ENCODE measurements around the gene NUDT16L1.

The NUDT16L1 gene

DNA sequence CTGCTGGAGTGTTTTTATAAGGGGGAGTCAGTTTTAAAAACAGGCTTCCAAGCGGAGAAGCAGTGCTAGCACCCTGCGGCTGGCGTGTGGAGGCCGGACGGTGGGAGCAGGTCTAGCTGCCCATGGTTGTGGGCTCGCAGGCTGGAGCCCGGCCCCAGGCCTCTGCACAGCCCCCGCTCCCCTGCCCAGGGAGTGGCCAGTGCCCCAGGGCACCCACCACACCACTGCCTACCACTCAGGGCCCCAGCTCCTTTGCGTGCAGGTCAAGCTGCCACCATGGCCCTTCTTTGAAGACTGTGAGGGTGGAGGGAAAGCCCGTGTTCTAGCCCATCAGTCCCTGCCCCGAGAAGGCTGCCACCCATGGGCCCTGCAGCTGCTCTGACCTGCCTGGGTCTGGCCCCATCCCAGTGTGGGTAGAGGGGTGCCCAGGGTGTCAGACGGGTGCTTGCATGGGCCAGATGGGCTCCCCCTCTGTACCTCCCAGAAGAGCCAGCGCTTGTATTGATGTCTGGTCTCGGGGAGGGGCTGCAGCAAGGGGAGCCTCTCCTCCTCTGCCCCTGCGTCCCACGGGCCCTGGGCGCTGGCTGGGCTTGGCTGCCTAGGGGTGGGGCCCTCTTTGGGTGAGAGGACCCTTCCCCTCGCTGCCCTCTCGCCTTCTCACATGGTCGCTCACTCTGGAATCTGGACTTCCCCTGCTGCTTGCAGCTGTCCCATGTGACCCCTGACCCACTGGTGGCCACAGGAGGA lies 1.5 kb upstream of the NUDT16L1 start:
- TF ChIP-seq, protein P1, sequence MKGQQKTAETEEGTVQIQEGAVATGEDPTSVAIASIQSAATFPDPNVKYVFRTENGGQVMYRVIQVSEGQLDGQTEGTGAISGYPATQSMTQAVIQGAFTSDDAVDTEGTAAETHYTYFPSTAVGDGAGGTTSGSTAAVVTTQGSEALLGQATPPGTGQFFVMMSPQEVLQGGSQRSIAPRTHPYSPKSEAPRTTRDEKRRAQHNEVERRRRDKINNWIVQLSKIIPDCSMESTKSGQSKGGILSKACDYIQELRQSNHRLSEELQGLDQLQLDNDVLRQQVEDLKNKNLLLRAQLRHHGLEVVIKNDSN (IDR thresholded peaks at IDR 0.05) = no peak

DNA sequence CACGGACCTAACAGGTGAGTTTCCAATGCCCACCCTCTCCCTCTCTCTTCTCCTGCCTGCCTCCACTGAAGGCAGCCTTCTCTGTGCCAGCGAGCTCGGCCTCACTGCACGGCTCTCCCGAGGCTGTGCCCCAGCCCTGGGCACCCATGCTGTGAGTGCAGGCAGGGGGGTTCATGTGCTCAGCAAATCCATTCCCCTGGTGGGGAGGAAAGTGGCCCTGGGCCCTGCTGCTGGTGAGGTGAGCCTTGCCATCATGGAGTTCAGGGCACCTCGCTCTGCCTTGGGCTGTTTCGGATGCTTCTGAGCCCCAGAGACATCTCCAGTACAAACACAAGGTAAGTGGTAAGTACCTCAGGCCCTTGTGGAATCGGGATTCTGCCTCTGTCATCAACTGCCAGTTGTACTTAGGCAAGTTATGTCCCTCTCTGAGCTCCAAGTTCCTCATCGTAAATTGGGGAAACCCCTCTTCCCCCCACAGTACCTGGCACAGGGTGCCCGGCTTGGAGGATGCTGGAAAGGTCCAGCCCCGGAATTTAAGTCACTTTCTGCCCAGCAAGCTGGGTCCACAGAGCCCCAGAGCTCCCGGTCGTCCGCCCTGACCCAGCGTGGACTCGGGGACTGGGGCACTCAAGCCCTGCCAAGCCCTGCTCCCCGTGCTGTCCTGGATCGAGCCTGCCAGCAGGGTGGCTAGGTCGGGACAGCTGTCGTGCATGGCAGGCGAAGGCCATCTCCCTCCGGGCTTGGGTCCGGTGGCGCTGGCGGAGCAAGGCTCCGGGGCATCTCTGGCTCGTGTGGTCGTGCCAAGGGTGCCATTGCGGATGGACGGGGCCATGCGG lies 684 bp upstream of the NUDT16L1 start:
- no peak for TF ChIP-seq EGR1 (IDR thresholded peaks at IDR 0.05)

DNA sequence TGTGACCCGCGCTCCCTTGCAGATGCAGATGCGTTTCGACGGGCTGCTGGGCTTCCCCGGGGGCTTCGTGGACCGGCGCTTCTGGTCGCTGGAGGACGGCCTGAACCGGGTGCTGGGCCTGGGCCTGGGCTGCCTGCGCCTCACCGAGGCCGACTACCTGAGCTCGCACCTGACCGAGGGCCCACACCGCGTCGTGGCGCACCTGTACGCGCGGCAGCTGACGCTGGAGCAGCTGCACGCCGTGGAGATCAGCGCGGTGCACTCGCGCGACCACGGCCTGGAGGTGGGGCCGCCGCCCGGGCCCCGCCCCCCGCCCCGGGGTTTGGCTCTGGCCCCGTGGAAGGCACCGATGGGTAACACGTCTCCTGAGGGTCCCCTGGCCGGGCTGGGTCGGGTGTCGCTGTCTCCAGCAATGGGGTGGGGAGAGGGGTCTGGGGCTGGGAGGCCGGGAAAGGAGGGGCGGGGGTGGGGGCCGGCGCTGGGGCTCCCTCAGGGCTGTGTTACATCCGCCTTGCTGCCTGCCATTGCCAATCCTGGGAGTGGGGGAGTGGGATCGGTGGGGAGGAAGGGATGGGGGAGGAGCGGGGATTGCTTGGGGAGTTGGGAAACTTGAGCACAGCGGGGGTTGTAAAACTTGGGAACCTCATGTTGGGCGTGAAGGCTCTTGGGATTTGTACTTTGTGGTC lies 737 bp downstream of the NUDT16L1 start:
- no peak for TF ChIP-seq RAD21 (IDR thresholded peaks at IDR 0.05; ENCODE audit: low read depth)
- no peak for TF ChIP-seq TCF12 (IDR thresholded peaks at IDR 0.05; ENCODE audit: low read depth)
- TF ChIP-seq, protein P2, sequence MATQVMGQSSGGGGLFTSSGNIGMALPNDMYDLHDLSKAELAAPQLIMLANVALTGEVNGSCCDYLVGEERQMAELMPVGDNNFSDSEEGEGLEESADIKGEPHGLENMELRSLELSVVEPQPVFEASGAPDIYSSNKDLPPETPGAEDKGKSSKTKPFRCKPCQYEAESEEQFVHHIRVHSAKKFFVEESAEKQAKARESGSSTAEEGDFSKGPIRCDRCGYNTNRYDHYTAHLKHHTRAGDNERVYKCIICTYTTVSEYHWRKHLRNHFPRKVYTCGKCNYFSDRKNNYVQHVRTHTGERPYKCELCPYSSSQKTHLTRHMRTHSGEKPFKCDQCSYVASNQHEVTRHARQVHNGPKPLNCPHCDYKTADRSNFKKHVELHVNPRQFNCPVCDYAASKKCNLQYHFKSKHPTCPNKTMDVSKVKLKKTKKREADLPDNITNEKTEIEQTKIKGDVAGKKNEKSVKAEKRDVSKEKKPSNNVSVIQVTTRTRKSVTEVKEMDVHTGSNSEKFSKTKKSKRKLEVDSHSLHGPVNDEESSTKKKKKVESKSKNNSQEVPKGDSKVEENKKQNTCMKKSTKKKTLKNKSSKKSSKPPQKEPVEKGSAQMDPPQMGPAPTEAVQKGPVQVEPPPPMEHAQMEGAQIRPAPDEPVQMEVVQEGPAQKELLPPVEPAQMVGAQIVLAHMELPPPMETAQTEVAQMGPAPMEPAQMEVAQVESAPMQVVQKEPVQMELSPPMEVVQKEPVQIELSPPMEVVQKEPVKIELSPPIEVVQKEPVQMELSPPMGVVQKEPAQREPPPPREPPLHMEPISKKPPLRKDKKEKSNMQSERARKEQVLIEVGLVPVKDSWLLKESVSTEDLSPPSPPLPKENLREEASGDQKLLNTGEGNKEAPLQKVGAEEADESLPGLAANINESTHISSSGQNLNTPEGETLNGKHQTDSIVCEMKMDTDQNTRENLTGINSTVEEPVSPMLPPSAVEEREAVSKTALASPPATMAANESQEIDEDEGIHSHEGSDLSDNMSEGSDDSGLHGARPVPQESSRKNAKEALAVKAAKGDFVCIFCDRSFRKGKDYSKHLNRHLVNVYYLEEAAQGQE (IDR thresholded peaks at IDR 0.05; ENCODE audit: low read depth) = no peak
- no peak for TF ChIP-seq EGR1 (IDR thresholded peaks at IDR 0.05)
- no peak for TF ChIP-seq YY1 (IDR thresholded peaks at IDR 0.05; ENCODE audit: low read depth)
- no peak for TF ChIP-seq FOXM1 (IDR thresholded peaks at IDR 0.05; ENCODE audit: borderline replicate concordance, low read depth)
- no peak for TF ChIP-seq TAF1 (IDR thresholded peaks at IDR 0.05; ENCODE audit: low read depth)
- no peak for TF ChIP-seq NFIC (IDR thresholded peaks at IDR 0.05)
- 0 out of 2 replicates have a peak, but pooled peaks have one; percentile 5 for TF ChIP-seq EP300 (IDR thresholded peaks at IDR 0.05; ENCODE audit: borderline replicate concordance)
- TF ChIP-seq CREB1 (IDR thresholded peaks at IDR 0.05; ENCODE audit: low read depth) = no peak
- TF ChIP-seq, protein P3, sequence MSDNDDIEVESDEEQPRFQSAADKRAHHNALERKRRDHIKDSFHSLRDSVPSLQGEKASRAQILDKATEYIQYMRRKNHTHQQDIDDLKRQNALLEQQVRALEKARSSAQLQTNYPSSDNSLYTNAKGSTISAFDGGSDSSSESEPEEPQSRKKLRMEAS (IDR thresholded peaks at IDR 0.05) = peak; percentile 85
- no peak for TF ChIP-seq TEAD4 (IDR thresholded peaks at IDR 0.05)
- peak; percentile 79; the same call in 1 of the 2 replicates for TF ChIP-seq ZBTB7A (IDR thresholded peaks at IDR 0.05; ENCODE audit: low read depth)

DNA sequence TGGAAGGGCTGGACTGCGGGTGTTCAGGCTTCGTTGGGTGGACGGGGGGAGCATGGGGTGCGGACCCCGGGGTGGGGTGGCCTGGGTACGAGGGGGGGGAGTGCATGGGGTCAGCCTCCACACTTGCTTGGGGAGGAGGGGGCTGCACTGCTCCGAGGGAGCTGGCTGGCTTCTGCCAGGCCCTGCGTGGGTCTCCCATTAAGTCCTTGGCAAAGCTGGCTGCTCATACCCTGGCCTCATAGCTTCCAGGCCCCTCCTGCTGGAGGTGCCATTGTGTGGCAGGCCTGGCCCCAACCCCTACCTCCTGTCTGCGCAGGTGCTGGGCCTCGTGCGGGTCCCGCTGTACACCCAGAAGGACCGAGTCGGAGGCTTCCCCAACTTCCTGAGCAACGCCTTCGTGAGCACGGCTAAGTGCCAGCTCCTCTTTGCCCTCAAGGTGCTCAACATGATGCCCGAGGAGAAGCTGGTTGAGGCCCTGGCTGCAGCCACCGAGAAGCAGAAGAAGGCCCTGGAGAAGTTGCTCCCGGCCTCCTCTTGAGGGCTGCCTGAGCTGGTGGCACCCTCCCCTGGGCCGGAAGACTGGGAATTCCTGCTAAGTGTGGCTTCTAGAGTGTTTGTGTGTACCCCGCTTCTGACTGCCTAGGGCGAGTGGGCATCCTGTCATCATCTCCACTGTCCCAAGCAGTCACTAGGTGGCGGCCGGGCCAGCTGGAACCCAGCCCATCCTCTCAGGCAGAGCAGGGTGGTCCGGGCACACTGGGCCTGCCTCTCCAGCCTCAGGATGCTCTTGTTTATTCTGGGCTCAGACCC lies 1.5 kb downstream of the NUDT16L1 start:
- TF ChIP-seq EP300 (IDR thresholded peaks at IDR 0.05; ENCODE audit: borderline replicate concordance) (no peak), EGR1 (IDR thresholded peaks at IDR 0.05) (no peak), NFIC (IDR thresholded peaks at IDR 0.05) (no peak), TCF12 (IDR thresholded peaks at IDR 0.05; ENCODE audit: low read depth) (no peak), ZBTB7A (IDR thresholded peaks at IDR 0.05; ENCODE audit: low read depth) (no peak), RAD21 (IDR thresholded peaks at IDR 0.05; ENCODE audit: low read depth) (no peak), FOXM1 (IDR thresholded peaks at IDR 0.05; ENCODE audit: borderline replicate concordance, low read depth) (no peak), CEBPB (IDR thresholded peaks at IDR 0.05) (no peak), TEAD4 (IDR thresholded peaks at IDR 0.05) (no peak), TAF1 (IDR thresholded peaks at IDR 0.05; ENCODE audit: low read depth) (no peak), YY1 (IDR thresholded peaks at IDR 0.05; ENCODE audit: low read depth) (no peak)
- TF ChIP-seq, protein P2 (IDR thresholded peaks at IDR 0.05; ENCODE audit: low read depth) = no peak
- TF ChIP-seq, protein P3 (IDR thresholded peaks at IDR 0.05) = no peak
- TF ChIP-seq, protein P1 (IDR thresholded peaks at IDR 0.05) = no peak
